Medulla oblongata (tissue), 1 donor: Measurements from ENCODE around the gene KCNJ16.

Experiments used
- DNase-seq: peaks from one replicate; pipeline ENCODE4 v3.0.0-alpha.2; 2015; ENCODE audit errors: extremely low spot score

The KCNJ16 gene

GRCh38 chr17:70169709-70170597 lies 94.9 kb downstream of the KCNJ16 start:
- peak; percentile 46 for DNase-seq

DNA sequence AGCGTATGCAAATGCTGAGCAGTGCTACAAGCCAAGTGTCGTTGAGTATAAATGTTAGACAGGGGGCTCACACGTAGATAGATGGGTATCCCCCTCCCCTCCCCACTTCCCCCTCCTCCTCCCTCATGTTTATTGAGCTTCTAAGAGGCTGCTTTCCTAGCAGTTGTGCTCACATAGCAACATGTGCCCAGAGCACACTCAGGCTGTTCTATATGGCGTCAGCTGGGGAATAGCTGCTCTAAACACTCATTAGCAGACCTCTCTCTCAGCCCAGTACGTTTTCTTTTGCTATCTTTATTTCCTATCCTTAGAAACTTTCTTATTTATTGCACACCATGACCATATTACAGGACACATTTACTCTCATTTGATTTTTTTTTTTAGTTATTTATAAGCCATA lies 96.1 kb downstream of the KCNJ16 start:
- DNase-seq: peak; percentile 58

GRCh38 chr17:70172449-70172848 lies 97.4 kb downstream of the KCNJ16 start:
- DNase-seq: no peak

- no peak for DNase-seq
These were observed 97.9 kb downstream of the KCNJ16 start for GRCh38 chr17:70172923-70173322.

DNA sequence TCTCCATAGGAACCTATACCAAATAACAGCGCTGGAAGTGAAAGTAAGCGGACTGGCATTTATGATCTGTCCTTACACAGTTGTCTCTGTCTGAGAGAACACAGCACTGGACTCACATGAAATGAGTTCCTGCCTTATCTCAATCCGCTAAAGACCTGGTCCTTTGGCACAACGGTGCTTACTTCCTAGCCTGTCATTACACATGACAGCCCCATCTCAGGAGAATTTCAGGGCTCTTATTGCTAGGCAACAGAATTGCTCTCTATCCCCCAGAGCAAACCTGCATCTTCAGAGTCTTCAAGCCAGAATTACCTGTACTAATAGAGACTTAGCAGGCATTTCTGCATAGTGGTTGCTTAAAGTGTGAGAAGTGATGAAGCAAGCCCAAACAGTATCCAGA lies 98.7 kb downstream of the KCNJ16 start:
- DNase-seq: peak; percentile 32

- no peak for DNase-seq
These were observed 106.4 kb downstream of the KCNJ16 start for GRCh38 chr17:70181376-70181775.

- no peak for DNase-seq
These were observed 106.8 kb downstream of the KCNJ16 start for GRCh38 chr17:70181866-70182265.

- no peak for DNase-seq
These were observed 108.5 kb downstream of the KCNJ16 start for GRCh38 chr17:70183508-70183907.

DNA sequence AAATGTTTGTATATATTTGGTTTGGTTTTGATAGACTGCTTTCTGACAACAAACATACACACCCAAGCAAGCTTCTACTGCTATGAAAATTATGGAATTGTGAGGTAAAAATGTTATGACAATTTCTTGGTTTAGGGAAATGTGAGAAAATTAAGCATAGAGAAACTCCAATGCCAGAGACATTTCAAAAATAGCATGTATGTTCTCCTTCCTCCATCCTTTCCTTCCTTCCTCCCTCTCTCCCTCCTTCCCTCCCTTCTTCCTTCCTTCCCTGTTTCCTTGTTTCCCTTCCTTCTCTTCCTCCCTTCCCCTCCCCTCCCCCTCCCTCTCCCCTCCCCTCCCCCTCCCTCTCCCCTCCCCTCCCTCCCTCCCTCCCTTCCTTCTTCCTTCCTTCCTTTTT lies 109.2 kb downstream of the KCNJ16 start:
- DNase-seq: no peak

DNA sequence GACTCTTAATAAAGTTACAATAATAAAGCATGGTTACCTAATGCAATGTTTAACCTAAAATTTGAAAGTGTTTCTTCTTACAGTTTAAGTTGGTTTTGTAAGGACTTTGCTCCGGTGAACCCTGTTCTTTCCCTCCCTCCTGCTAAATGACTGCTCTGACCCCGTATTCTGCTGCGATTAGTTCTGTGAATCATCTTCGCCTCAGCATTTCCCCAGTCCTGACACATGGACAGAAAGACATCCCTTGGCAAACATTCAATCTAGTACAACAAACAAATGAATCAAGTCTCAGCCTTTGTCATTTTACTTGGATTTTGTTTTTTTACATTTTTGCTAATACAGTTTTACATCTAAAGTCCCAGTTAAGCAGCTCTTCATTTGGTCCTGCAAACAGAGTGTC lies 109.7 kb downstream of the KCNJ16 start:
- DNase-seq: no peak
